Stimulated activated CD8-positive, alpha-beta memory T cell treated with anti-CD3 and anti-CD28 coated beads, Interleukin-7, amount 100 ng/mL, for 48 hours (primary cell): ENCODE measurements around the gene RBPJL.

Experiments used
- DNase-seq, 2 donors: peaks; one replicate each; pipeline ENCODE4 v3.0.0-alpha.2; 2020; ENCODE audit warnings: low read depth in 1 of 2; ENCODE audit errors: extremely low read depth in 1 of 2

The RBPJL gene

GRCh38 chr20:45316150-45317080, 9.8 kb downstream of the RBPJL start:
- DNase-seq, result no peak

- DNase-seq, result no peak
Observed at GRCh38 chr20:45317826-45318225, 11.2 kb downstream of the RBPJL start.

- DNase-seq, result no peak
Observed at GRCh38 chr20:45318386-45318939, 11.8 kb downstream of the RBPJL start.

DNA sequence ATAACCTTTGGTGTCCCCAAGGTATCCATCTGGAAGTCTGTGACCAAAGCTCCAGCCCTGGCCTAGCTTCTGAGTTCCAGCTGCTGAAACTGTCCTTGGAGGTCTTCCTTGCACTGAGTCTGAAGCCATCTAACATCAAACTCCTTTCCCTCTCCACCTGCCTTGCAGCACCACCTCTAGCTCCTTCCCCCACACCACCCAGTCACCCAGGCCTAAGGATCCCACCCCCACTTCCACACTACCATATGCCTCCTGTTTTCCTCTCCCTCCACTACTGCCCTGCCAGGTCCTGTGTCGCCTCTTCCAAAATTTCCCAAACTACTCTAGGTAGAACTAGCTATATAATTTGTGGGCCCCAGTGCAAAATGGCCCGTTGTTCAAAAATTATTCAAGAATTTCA, 12.3 kb downstream of the RBPJL start:
- DNase-seq, result no peak

- no peak for DNase-seq
Observed at GRCh38 chr20:45320948-45321595, 14.4 kb downstream of the RBPJL start.

DNA sequence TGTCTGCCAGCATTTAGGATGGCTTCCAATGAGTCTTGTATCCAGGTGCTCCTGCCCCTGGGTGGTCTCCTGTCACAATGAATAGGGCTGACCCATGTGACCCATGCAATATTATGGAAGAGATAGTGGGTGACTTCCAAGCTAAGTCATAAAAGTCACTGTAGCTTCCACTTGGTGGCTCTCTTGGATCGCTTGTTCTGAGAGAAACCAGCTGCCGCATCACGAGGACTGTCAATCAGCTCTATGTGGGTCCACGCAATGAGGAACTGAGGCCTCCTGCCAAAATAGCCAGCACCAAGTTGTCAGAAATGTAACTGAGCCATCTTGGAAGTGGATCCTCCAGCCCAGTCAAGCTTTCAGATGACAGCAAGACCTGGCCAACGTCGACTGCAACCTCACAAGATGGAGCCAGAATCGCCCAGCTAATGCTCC, 16.3 kb downstream of the RBPJL start:
- no peak for DNase-seq

- DNase-seq, result no peak
Observed at GRCh38 chr20:45323731-45324130, 17.1 kb downstream of the RBPJL start.

GRCh38 chr20:45325371-45325770, 18.7 kb downstream of the RBPJL start:
- DNase-seq, result no peak

- no peak for DNase-seq
Observed at GRCh38 chr20:45328451-45328850, 21.8 kb downstream of the RBPJL start.

GRCh38 chr20:45329497-45330319, 23.1 kb downstream of the RBPJL start:
- DNase-seq, result no peak

DNA sequence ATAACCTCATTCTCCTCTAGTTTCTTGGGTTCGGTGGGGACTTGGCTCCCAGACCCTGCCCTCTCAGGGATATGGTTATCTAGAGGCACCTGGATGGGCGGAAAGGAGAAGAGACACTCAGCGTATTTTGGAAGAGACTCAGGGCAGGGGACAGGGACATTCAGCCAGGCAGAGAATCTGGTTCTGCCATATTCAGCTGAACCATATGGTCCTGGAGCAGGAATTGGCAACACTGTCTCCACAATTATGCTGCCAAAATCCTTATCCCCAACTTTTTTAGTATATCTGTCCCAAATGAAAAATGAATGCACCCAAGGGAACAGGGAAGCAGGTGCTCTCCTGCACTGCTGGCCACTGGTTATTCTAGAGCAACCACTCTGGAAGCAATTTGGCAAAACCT, 23.8 kb downstream of the RBPJL start:
- DNase-seq, result no peak

DNA sequence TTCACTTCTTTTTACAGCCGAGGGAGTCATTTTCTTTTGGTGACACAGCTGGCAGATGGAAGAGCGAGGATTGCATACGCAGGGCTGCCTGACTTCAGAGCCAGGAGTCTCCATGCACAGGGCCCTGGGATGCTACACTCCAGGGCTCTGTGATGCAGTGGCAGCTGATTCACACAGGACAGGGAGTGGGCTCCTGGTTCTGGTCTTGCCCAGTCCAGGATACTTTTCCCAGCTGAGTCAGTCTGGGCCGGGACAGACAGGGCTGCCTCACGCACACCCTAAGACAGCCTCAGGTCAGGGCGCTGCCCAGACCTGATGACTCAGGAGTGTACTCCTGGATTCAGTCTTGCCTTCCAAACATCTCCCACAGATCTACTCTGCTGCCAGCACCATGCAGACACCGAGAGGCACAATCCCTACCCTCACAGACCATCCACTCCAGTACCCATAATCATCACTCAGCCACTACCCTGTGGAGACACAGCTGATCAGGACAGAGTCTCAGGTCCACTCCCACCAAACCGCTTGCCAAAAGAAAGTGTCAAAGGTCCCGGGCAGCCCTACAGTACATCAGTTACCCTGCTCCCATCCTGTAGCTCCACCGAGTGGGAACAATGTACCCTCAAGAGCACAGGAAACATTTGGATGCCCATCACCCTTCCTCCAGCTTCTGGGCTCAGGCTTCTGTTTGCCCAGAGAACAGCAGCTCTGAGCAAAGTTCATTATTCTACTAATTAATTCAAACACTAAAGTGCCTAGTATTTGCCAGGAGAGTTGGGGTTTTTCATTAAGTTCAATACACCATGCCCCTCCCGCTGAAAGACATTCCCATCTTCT, 30.1 kb downstream of the RBPJL start:
- DNase-seq, result no peak

- no peak for DNase-seq
Observed at GRCh38 chr20:45337367-45338120, 30.9 kb downstream of the RBPJL start.

DNA sequence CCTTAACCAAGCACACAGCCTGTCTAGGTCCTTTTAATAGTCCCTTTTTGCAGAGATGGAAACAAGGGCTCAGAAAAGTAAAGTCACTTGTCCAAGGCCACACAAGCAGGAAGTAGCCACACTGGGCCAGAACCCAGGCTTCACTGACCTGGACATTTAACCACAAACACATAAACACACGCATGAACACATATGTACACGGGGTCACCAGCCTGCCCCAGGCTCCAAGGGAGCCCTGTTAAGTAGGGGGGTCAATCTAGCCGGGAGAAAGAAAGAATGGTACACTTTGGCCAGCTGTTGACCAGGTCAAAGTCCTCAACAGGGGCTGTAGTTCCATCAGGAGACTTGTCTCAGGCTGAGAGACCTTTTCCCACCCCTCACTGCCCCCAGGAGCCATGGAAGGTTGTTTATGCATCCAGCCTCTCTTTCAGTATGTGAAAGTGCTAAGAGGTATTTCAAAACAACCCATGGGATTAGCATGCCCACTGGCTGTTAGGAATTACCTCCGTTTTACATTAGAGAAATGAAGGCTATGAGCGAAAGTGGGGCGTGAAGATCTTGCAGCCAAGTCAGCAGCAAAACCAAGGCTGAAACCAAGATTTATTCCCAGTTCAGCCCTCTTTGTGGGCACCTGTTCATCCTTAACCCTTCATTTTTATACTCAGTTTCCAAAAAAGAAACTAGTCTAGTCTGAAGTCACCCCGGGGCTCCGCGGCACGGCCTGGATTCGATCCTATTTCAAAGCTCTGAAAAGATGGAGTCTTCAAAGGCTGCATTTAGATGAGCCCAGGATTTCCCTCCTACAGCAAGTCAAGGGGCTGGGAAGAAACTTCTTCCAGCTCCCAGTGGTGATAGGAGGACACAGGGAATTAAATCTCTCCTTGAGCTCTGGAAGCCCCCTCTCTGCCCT, 31.7 kb downstream of the RBPJL start:
- no peak for DNase-seq

GRCh38 chr20:45339084-45339483, 32.4 kb downstream of the RBPJL start:
- no peak for DNase-seq

- DNase-seq, result no peak
Observed at GRCh38 chr20:45339799-45340198, 33.2 kb downstream of the RBPJL start.

DNA sequence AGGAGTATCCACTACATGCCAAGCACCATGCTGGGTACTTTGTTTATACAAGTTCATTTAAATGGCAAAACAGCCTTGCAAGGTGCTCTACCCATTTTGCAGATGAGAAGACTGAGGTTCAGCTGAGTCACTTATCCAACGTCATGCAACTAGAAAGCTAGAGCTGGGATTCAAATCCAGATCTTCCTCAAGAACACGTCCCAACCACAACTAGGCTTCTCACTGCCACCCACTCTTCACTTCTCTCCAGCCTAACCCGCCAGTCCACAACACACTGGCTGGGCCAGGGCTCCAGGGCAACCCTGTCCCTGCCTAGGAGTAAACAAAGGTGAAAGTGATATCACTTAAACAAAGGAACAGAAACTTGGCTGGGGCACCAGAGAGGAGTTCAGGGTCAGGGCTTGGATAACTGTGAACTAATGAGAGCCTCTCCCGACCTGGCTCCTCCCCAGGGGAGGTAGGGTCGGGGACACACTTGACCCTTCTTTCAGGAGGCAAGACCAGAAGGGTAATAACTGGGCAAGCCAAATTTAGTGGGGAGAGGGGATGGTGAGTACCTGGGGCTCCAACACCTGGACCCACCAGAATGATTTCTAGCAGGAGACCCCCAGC, 33.7 kb downstream of the RBPJL start:
- no peak for DNase-seq

DNA sequence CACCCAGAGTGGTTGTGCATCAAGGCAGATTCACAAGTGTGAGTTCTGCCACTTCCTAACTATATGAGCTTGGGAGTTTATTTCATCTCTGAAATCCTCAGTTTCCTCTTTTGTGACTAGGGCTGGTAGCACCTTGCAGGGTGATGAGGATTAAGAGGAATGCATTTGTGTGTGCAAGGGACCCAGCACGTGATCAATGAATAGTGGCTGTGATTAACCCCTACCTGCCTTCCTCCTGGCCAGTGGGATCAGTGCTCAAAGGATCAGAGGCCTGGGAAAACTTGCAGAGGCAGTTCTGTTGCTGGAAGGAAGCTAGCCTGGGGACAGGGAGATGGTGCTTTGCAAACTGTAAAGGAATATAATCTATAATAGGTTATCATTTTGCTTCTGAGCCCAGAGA, 34.3 kb downstream of the RBPJL start:
- DNase-seq, result no peak
